ENCODE data around the gene CALR3. TPM values are rescaled to one million over a fixed set of nuclear protein-coding genes. Genes with fewer than 3 reads are reported as not detected.
A peak's percentile ranks its signal among the peaks of the same experiment; 100 is the strongest.

The CALR3 gene
- total and polyA plus RNA-seq, 2 of the 8 experiments (the other 6 are each of a cell fraction or from before 2014, with no cell fraction given), result 0.11 to 0.32 TPM

GRCh38 chr19:16463991-16464575, 31.9 kb downstream of the CALR3 start:
- no peak overlapping the region for H3K4me2 ChIP-seq (ENCODE audit: insufficient read depth in 1 of 2, low read depth in 2 of 2, low read length in 2 of 2)
- TF ChIP-seq RFX5 (IDR thresholded peaks at IDR 0.05; ENCODE audit: borderline replicate concordance, low read depth, low read length), result no peak
- TF ChIP-seq EGR1 (IDR thresholded peaks at IDR 0.05; ENCODE audit: borderline replicate concordance, low read depth, low read length), result no peak
- TF ChIP-seq BACH1 (IDR thresholded peaks at IDR 0.05; ENCODE audit: low read length), result no peak
- no peak for TF ChIP-seq NANOG (IDR thresholded peaks at IDR 0.05; ENCODE audit: insufficient read depth, low read depth, low read length, poor library complexity, severe bottlenecking)
- TF ChIP-seq SRF (IDR thresholded peaks at IDR 0.05; ENCODE audit: low read depth, low read length), result no peak
- TF ChIP-seq CEBPB (IDR thresholded peaks at IDR 0.05; ENCODE audit: low read depth, low read length), result no peak
- FAIRE-seq (no peak), DNase-seq (ENCODE audit: low read depth in 1 of 2, low spot score in 2 of 2) (no peak)
- H3K56ac ChIP-seq (replicated peaks; ENCODE audit: insufficient read length, low read depth, low read length), result no peak overlapping the region
- no peak overlapping the region; the same call in 1 of the 2 replicates for H2AK5ac ChIP-seq (ENCODE audit: low read depth, low read length)
- H3K36me3 ChIP-seq (ENCODE audit: control insufficient read depth in 2 of 4, insufficient read depth in 4 of 4, low read length in 3 of 4), result no peaks in the 10 kb centered on the region
- H3K18ac ChIP-seq (ENCODE audit: extremely low read depth, low read length), result no peak overlapping the region
- H2BK120ac ChIP-seq (replicated peaks; ENCODE audit: low read depth, low read length), result no peak overlapping the region
- no peaks in the 10 kb centered on the region for H3K27me3 ChIP-seq (replicated peaks in 1 of 4; ENCODE audit: control insufficient read depth in 3 of 4, extremely low read depth in 1 of 4, insufficient read depth in 3 of 4, low read length in 3 of 4)
- peak overlapping the region; percentile 38; the same call in 1 of the 2 replicates for H4K8ac ChIP-seq (ENCODE audit: extremely low read depth, insufficient read depth, low read length)
- H3K9ac ChIP-seq (replicated peaks in 1 of 4; ENCODE audit: extremely low read depth in 1 of 4, low read depth in 3 of 4, low read length in 3 of 4), result no peak overlapping the region
- ChIA-PET POLR2A (ENCODE audit: partially characterized antibody) (interaction anchor here (0.6 to 1.3 kb wide), 4 partner anchors 10 to 196 kb away, joined by 3 read pairs; partner anchors contain the start of gene SMIM7), CTCF (ENCODE audit: partially characterized antibody) (interaction anchor here (0.9 to 3.6 kb wide), 4 partner anchors 10 to 63 kb away, joined by 3 to 16 read pairs (median 4); no protein-coding TSS in a partner anchor)
- H2BK12ac ChIP-seq (ENCODE audit: low read depth, low read length), result no peak overlapping the region
- peaks cover 0 to 6% (median 0%) of the 10 kb centered on the region in 4 experiments; a peak in 3 of 7 replicates for H3K4me1 ChIP-seq (replicated peaks in 1 of 4; ENCODE audit: control insufficient read depth in 3 of 4, insufficient read depth in 4 of 4, low read length in 3 of 4)
- peaks cover 41% of the 10 kb centered on the region for H3K79me1 ChIP-seq (ENCODE audit: low read depth, low read length)
- H4K20me1 ChIP-seq (replicated peaks in 1 of 2; ENCODE audit: control insufficient read depth in 1 of 2, insufficient read depth in 2 of 2, low read length in 2 of 2), result peaks cover 18 to 28% of the 10 kb centered on the region in 2 experiments
- H2BK5ac ChIP-seq (ENCODE audit: low read depth, low read length), result peak overlapping the region; percentile 45; the same call in 1 of the 2 replicates
- H2AFZ ChIP-seq (ENCODE audit: low read length), result no peak overlapping the region
- no peaks in the 10 kb centered on the region for H3K23me2 ChIP-seq (ENCODE audit: low read depth, low read length)
- H2BK15ac ChIP-seq (ENCODE audit: low read length), result no peak overlapping the region
- H3K27ac ChIP-seq (ENCODE audit: low read depth, low read length), result no peak overlapping the region
- peaks cover 13 to 94% of the 10 kb centered on the region in 2 experiments for H3K79me2 ChIP-seq (ENCODE audit: control insufficient read depth in 1 of 2, insufficient read depth in 2 of 2, low read length in 2 of 2)
- H2BK20ac ChIP-seq (ENCODE audit: low read length), result no peak overlapping the region
- no peak overlapping the region for H4K5ac ChIP-seq (ENCODE audit: insufficient read length, low read depth, low read length)
- no peaks in the 10 kb centered on the region for H3K9me3 ChIP-seq (ENCODE audit: insufficient read depth in 2 of 2, low read depth in 1 of 2, low read length in 1 of 2)
- H3K4me3 ChIP-seq (ENCODE audit: extremely low read depth in 1 of 4, insufficient read depth in 2 of 4, low read depth in 3 of 4, low read length in 4 of 4), result no peak overlapping the region
- no peak overlapping the region for H3K4ac ChIP-seq (replicated peaks; ENCODE audit: insufficient read length, low read depth, low read length)
- no peak overlapping the region for H3K14ac ChIP-seq (ENCODE audit: insufficient read length)
- H4K91ac ChIP-seq (replicated peaks; ENCODE audit: insufficient read length, low read length), result no peak overlapping the region
- 91% methylated on average over 12 of the region's 12 CpGs; no CpG with 5 or more reads in 1 of the 2 experiments for WGBS, 2 experiments (ENCODE audit: extremely low coverage in 1 of 2, insufficient coverage in 1 of 2, insufficient read length in 1 of 2, insufficient replicate concordance in 2 of 2, low coverage in 1 of 2, low lambda C conversion rate in 2 of 2, missing lambda C conversion rate in 1 of 2)
- H3K23ac ChIP-seq (ENCODE audit: insufficient read length), result no peak overlapping the region

Data from H1 (cell line).